Spinal cord (tissue), 10 donors: ENCODE data around the gene TRPM4. TPM values are rescaled to one million over a fixed set of nuclear protein-coding genes. Genes with fewer than 3 reads are reported as not detected.
"Not testable (repeated sequence)": the region's sequence is repeated elsewhere in the genome, so short reads cannot be mapped to it uniquely, and the experiment has no call there.

Experiments used
- DNase-seq, 6 donors: peaks; one replicate each; pipeline versions ENCODE4 v3.0.0 to v3.0.0-alpha.2; 2013 to 2015; ENCODE audit warnings: low spot score in 6 of 6, low read depth in 4 of 6
- H3K27ac ChIP-seq: one replicate; pipeline ENCODE4 v1.5.1; 2013; ENCODE audit warnings: low read depth, low read length, control low read depth
- H3K27me3 ChIP-seq: one replicate; pipeline ENCODE4 v1.6.1; 2013; ENCODE audit warnings: low read length; ENCODE audit not compliant: control insufficient read depth, insufficient read depth
- H3K36me3 ChIP-seq: one replicate; pipeline ENCODE4 v1.6.1; 2013; ENCODE audit warnings: low read length; ENCODE audit not compliant: control insufficient read depth, insufficient read depth
- H3K4me1 ChIP-seq: one replicate; pipeline ENCODE4 v1.6.1; 2013; ENCODE audit warnings: low read length; ENCODE audit not compliant: control insufficient read depth, insufficient read depth
- H3K4me3 ChIP-seq: one replicate; pipeline ENCODE4 v1.5.1; 2013; ENCODE audit warnings: low read depth, low read length, control low read depth
- H3K9me3 ChIP-seq: one replicate; pipeline ENCODE4 v1.6.1; 2013; ENCODE audit warnings: low read length; ENCODE audit not compliant: control insufficient read depth, insufficient read depth
- WGBS: methylation state at CpG from one replicate; pipeline ENCODE4 v1.1.5; 2013; ENCODE audit warnings: missing lambda C conversion rate; ENCODE audit not compliant: insufficient coverage; 5-methylcytosine and 5-hydroxymethylcytosine counted together
- polyA plus RNA-seq, 2 donors: library from polyadenylated mRNA; unstranded; fragments of 120-200 nt; gene quantifications; one replicate each; pipeline ENCODE4 v1.2.1, GENCODE V29; 2013; ENCODE audit not compliant: insufficient read length in 2 of 2
- total RNA-seq, 2 donors: library from RNA; depleted of rRNA in 1 of 2; stranded (reverse); fragments of 120-200 nt in 1 of 2; fragments of >200 nt in 1 of 2; gene quantifications; one replicate each; pipeline versions ENCODE4 v1.2.3 to v1.2.4, GENCODE V29; 2013 to 2014
- donor health status: healthy.

The TRPM4 gene
- total and polyA plus RNA-seq, 4 donors, result 9.2 to 30.7 (median 15.1) TPM

GRCh38 chr19:49160450-49161189 lies 3.0 kb downstream of the TRPM4 start:
- Histone ChIP-seq H3K27me3 (peaks cover 8% of the 10 kb centered on the region), H3K27ac (no peak overlapping the region), H3K9me3 (no peaks in the 10 kb centered on the region), H3K4me1 (peaks cover 34% of the 10 kb centered on the region), H3K4me3 (no peak overlapping the region), H3K36me3 (peaks cover 4% of the 10 kb centered on the region)
- WGBS, result 87% methylated on average over 13 of the region's 13 CpGs
- no peak for DNase-seq

DNA sequence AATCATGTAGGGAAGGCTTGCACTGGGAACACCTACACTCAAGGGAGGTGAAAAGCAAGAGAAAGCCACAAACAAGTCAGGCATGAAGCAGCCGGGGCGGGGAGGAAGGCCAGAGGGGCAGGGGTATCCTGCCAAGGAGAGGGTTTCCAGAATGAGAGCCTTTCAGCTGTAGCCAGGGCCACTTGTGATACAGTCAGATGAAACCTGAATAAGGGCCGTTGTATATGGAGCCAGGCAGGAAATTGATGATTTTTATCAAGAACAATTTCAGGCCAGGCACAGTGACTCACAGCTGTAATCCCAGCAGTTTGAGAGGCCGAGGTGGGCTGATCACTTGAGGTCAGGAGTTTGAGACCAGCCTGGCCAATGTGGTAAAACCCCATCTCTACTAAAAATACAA lies 4.4 kb downstream of the TRPM4 start:
- Histone ChIP-seq H3K27ac (no peak overlapping the region), H3K9me3 (no peaks in the 10 kb centered on the region), H3K4me1 (peaks cover 31% of the 10 kb centered on the region), H3K27me3 (peaks cover 14% of the 10 kb centered on the region), H3K4me3 (no peak overlapping the region), H3K36me3 (peaks cover 9% of the 10 kb centered on the region)
- no peak for DNase-seq
- WGBS, result 51% methylated on average over 4 of the region's 4 CpGs

DNA sequence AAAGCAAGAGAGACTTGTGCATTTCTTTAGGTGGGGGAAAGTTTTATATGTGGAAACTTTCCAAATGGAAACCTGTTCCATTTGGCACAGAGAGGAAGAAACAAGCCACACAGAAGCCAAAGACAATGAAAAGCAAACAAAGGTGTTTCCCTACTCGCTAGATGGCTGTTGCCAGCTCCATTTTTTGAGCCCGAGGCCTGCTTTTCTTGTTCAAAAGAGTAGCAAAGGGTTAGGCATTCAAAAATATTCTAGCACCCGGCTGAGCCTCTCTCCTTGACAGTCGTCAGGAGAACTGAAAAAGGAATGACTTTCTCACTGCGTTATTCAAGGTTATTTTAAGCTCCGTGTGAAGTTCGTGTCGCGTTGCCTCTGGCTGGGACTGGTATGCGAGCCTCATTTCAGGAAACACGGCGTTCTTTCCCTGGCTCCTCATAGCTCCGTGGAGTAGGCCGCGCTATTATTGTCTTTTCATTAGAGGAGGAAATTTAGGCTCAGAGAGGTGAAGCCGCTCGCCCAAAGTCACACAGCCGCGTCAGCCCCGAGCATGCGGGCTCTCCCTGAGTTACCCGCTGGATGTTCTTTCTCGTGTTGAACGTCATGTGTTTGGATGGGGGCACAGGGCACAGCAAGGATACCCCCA lies 7.6 kb downstream of the TRPM4 start:
- H3K36me3 ChIP-seq, result peaks cover 18% of the 10 kb centered on the region
- H3K4me3 ChIP-seq, result no peak overlapping the region
- H3K9me3 ChIP-seq, result no peaks in the 10 kb centered on the region
- DNase-seq, result peak in 1 of 6 donors; percentile 42
- H3K27ac ChIP-seq, result peak overlapping the region; percentile 40
- peaks cover 12% of the 10 kb centered on the region for H3K4me1 ChIP-seq
- 37% methylated on average over 24 of the region's 24 CpGs for WGBS
- peaks cover 14% of the 10 kb centered on the region for H3K27me3 ChIP-seq

DNA sequence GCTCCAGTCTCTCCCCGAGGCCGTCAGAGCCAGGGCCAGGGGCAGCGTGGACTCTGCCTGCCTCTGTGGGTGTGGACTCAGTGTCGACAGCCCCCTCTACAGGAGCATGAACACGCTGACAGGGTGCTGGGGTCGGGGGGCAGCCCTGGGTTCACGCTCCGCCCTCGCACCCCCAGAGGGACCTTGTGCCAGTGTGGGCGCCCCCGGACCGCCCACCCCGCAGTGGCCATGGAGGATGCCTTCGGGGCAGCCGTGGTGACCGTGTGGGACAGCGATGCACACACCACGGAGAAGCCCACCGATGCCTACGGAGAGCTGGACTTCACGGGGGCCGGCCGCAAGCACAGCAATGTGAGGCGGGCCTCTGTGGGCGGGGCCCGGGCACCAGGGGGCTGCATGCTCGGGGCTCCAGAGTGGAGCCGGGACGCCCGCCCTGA lies 8.3 kb downstream of the TRPM4 start:
- 12% methylated on average over 30 of the region's 30 CpGs for WGBS
- Histone ChIP-seq H3K9me3 (no peaks in the 10 kb centered on the region), H3K27me3 (peaks cover 14% of the 10 kb centered on the region), H3K36me3 (peaks cover 16% of the 10 kb centered on the region), H3K27ac (no peak overlapping the region), H3K4me1 (peaks cover 12% of the 10 kb centered on the region), H3K4me3 (no peak overlapping the region)
- no peak for DNase-seq

- 36% methylated on average over 14 of the region's 25 CpGs for WGBS
- H3K4me1 ChIP-seq, result peaks cover 12% of the 10 kb centered on the region
- no peak for DNase-seq
- H3K9me3 ChIP-seq, result no peaks in the 10 kb centered on the region
- no peak overlapping the region for H3K27ac ChIP-seq
- H3K36me3 ChIP-seq, result peaks cover 26% of the 10 kb centered on the region
- peaks cover 14% of the 10 kb centered on the region for H3K27me3 ChIP-seq
- H3K4me3 ChIP-seq, result no peak overlapping the region
Measured at GRCh38 chr19:49167857-49168409, 10.3 kb downstream of the TRPM4 start.

- no peak for DNase-seq
- Histone ChIP-seq H3K36me3 (peaks cover 30% of the 10 kb centered on the region), H3K4me1 (peaks cover 12% of the 10 kb centered on the region), H3K9me3 (no peaks in the 10 kb centered on the region), H3K4me3 (no peak overlapping the region), H3K27me3 (peaks cover 14% of the 10 kb centered on the region), H3K27ac (no peak overlapping the region)
- WGBS, result 90% methylated on average over 10 of the region's 23 CpGs
Measured at GRCh38 chr19:49168421-49168820, 10.8 kb downstream of the TRPM4 start.

- Histone ChIP-seq H3K27ac (no peak overlapping the region), H3K4me1 (no peaks in the 10 kb centered on the region), H3K27me3 (no peaks in the 10 kb centered on the region), H3K4me3 (no peak overlapping the region), H3K36me3 (peaks cover 27% of the 10 kb centered on the region), H3K9me3 (no peaks in the 10 kb centered on the region)
- WGBS, result 88% methylated on average over 2 of the region's 2 CpGs
- DNase-seq, result no peak
Measured at GRCh38 chr19:49173198-49173597, 15.6 kb downstream of the TRPM4 start.

GRCh38 chr19:49180659-49181058 lies 23.1 kb downstream of the TRPM4 start:
- Histone ChIP-seq H3K27me3 (no peaks in the 10 kb centered on the region), H3K4me1 (no peaks in the 10 kb centered on the region), H3K36me3 (peaks cover 17% of the 10 kb centered on the region), H3K9me3 (no peaks in the 10 kb centered on the region), H3K27ac (no peak overlapping the region), H3K4me3 (no peak overlapping the region)
- DNase-seq, result no peak
- WGBS, result 94% methylated on average over 4 of the region's 4 CpGs

- H3K36me3 ChIP-seq, result peaks cover 19% of the 10 kb centered on the region
- H3K4me3 ChIP-seq, H3K27ac ChIP-seq, H3K9me3 ChIP-seq, DNase-seq, H3K4me1 ChIP-seq, H3K27me3 ChIP-seq: not testable (repeated sequence)
- 57% methylated on average over 20 of the region's 20 CpGs for WGBS
Measured at GRCh38 chr19:49182010-49182847, 24.6 kb downstream of the TRPM4 start.
